H9 (cell line): Measurements from ENCODE around the gene VSTM4. TPM values are rescaled to one million over a fixed set of nuclear protein-coding genes. Genes with fewer than 3 reads are reported as not detected.

Experiments used
- DNase-seq: peaks from one replicate; pipeline ENCODE4 v3.0.0-alpha.2; 2017
- H2AFZ ChIP-seq: one replicate; pipeline ENCODE4 v1.6.1; 2013; ENCODE audit warnings: mild to moderate bottlenecking, low read length, control low read depth, moderate library complexity
- H2AK5ac ChIP-seq: 2 replicates; pipeline ENCODE4 v1.6.1; 2013; ENCODE audit warnings: low read length, control low read depth, mixed read lengths; ENCODE audit not compliant: insufficient read length
- H2BK120ac ChIP-seq: one replicate; pipeline ENCODE4 v1.6.1; 2013; ENCODE audit warnings: low read depth, mild to moderate bottlenecking, low read length, control low read depth, inconsistent platforms; ENCODE audit not compliant: poor library complexity, severe bottlenecking
- H2BK12ac ChIP-seq: 2 replicates; pipeline ENCODE4 v1.6.1; 2013; ENCODE audit warnings: low read length, control low read depth, mixed read lengths, low read depth; ENCODE audit not compliant: insufficient read length
- H2BK15ac ChIP-seq: 2 replicates; pipeline ENCODE4 v1.6.1; 2013; ENCODE audit warnings: low read depth, low read length, control low read depth
- H2BK20ac ChIP-seq: one replicate; pipeline ENCODE4 v1.6.1; 2013; ENCODE audit warnings: low read depth, mild to moderate bottlenecking, low read length, control low read depth, inconsistent platforms; ENCODE audit not compliant: poor library complexity, severe bottlenecking
- H2BK5ac ChIP-seq: 2 replicates; pipeline ENCODE4 v1.6.1; 2013; ENCODE audit warnings: low read length, control low read depth, mixed read lengths; ENCODE audit not compliant: insufficient read length
- H3K14ac ChIP-seq: 2 replicates; pipeline ENCODE4 v1.6.1; 2013; ENCODE audit warnings: low read length, control low read depth; ENCODE audit not compliant: insufficient read depth
- H3K18ac ChIP-seq: 2 replicates; pipeline ENCODE4 v1.6.1; 2013; ENCODE audit warnings: low read depth, mild to moderate bottlenecking, mixed read lengths, low read length, control low read depth; ENCODE audit not compliant: insufficient read length
- H3K23ac ChIP-seq: 2 replicates; pipeline ENCODE4 v1.6.1; 2013; ENCODE audit warnings: low read length, control low read depth, mixed read lengths, low read depth; ENCODE audit not compliant: insufficient read length
- H3K23me2 ChIP-seq: 2 replicates; pipeline ENCODE4 v1.6.1; 2013; ENCODE audit warnings: low read depth, mild to moderate bottlenecking, mixed read lengths, low read length, control low read depth; ENCODE audit not compliant: insufficient read length, poor library complexity, severe bottlenecking
- H3K27ac ChIP-seq: 2 replicates; pipeline ENCODE4 v1.5.1; 2013; ENCODE audit warnings: low read length, control low read depth, mixed read lengths, low read depth; ENCODE audit not compliant: insufficient read length
- H3K27me3 ChIP-seq: 2 replicates; pipeline ENCODE4 v1.6.1; 2013; ENCODE audit warnings: low read length, control low read depth, inconsistent platforms; ENCODE audit not compliant: insufficient read depth
- H3K4ac ChIP-seq: 2 replicates; pipeline ENCODE4 v1.6.1; 2013; ENCODE audit warnings: low read depth, mild to moderate bottlenecking, control low read depth, inconsistent platforms, low read length, moderate library complexity
- H3K4me1 ChIP-seq: 2 replicates; pipeline ENCODE4 v1.6.1; 2013; ENCODE audit warnings: low read length, control low read depth, inconsistent platforms; ENCODE audit not compliant: insufficient read depth
- H3K4me2 ChIP-seq: 2 replicates; pipeline ENCODE4 v1.6.1; 2013; ENCODE audit warnings: low read length, control low read depth, mixed read lengths; ENCODE audit not compliant: insufficient read length, insufficient read depth
- H3K56ac ChIP-seq: 2 replicates; pipeline ENCODE4 v1.6.1; 2013; ENCODE audit warnings: low read depth, mild to moderate bottlenecking, mixed read lengths, low read length, control low read depth; ENCODE audit not compliant: insufficient read length
- H3K79me1 ChIP-seq: 2 replicates; pipeline ENCODE4 v1.6.1; 2013; ENCODE audit warnings: low read depth, mild to moderate bottlenecking, moderate library complexity, low read length, control low read depth, inconsistent platforms; ENCODE audit not compliant: insufficient read depth, poor library complexity, severe bottlenecking
- H3K79me2 ChIP-seq: 2 replicates; pipeline ENCODE4 v1.6.1; 2013; ENCODE audit warnings: low read length, control low read depth, inconsistent platforms; ENCODE audit not compliant: insufficient read depth
- H3K9ac ChIP-seq: 2 replicates; pipeline ENCODE4 v1.6.1; 2013; ENCODE audit warnings: low read length, control low read depth, mixed read lengths; ENCODE audit not compliant: insufficient read length; ENCODE audit errors: extremely low read depth
- H3K9me3 ChIP-seq: one replicate; pipeline ENCODE4 v1.6.1; 2013; ENCODE audit warnings: low read depth, low read length, inconsistent platforms; ENCODE audit not compliant: control insufficient read depth
- H3T11ph ChIP-seq: one replicate; pipeline ENCODE4 v1.6.1; 2013; ENCODE audit warnings: mild to moderate bottlenecking, low read length, control low read depth, inconsistent platforms
- H4K20me1 ChIP-seq: one replicate; pipeline ENCODE4 v1.6.1; 2013; ENCODE audit not compliant: control insufficient read depth, insufficient read length, insufficient read depth
- H4K5ac ChIP-seq: 2 replicates; pipeline ENCODE4 v1.6.1; 2013; ENCODE audit warnings: low read depth, mild to moderate bottlenecking, mixed read lengths, low read length, control low read depth; ENCODE audit not compliant: insufficient read length
- H4K8ac ChIP-seq: replicated peaks from 2 replicates; pipeline ENCODE4 v1.6.1; 2013; ENCODE audit warnings: low read length, control low read depth, mixed read lengths, low read depth; ENCODE audit not compliant: insufficient read length
- H4K91ac ChIP-seq: 2 replicates; pipeline ENCODE4 v1.6.1; 2013; ENCODE audit warnings: low read depth, mild to moderate bottlenecking, moderate library complexity, mixed read lengths, low read length, control low read depth; ENCODE audit not compliant: insufficient read length
- H3K27ac Mint-ChIP-seq, 3 experiments: 2 replicates in 2 of 3; 3 replicates in 1 of 3; pipeline ENCODE4 v1.8.0; 2020 to 2021; ENCODE audit warnings: mixed read lengths in 3 of 3, mild to moderate bottlenecking in 1 of 3, moderate library complexity in 1 of 3
- H3K27me3 Mint-ChIP-seq: 2 replicates; pipeline ENCODE4 v1.8.0; 2021; ENCODE audit warnings: low read depth, mild to moderate bottlenecking, moderate library complexity, mixed read lengths
- H3K36me3 Mint-ChIP-seq, 3 experiments: 2 replicates in 2 of 3; 3 replicates in 1 of 3; pipeline ENCODE4 v1.8.0; 2020 to 2021; ENCODE audit warnings: low read depth in 3 of 3, mixed read lengths in 3 of 3; ENCODE audit not compliant: insufficient read depth in 1 of 3
- H3K4me1 Mint-ChIP-seq, 2 experiments: 2 replicates each; pipeline ENCODE4 v1.8.0; 2020; ENCODE audit warnings: mixed read lengths in 2 of 2
- H3K4me3 Mint-ChIP-seq, 2 experiments: 2 replicates in 1 of 2; 3 replicates in 1 of 2; pipeline ENCODE4 v1.8.0; 2020 to 2021; ENCODE audit warnings: mild to moderate bottlenecking in 2 of 2, mixed read lengths in 2 of 2, moderate library complexity in 1 of 2
- H3K9me3 Mint-ChIP-seq, 2 experiments: 2 replicates in 1 of 2; 3 replicates in 1 of 2; pipeline ENCODE4 v1.8.0; 2020; ENCODE audit warnings: mild to moderate bottlenecking in 2 of 2, mixed read lengths in 2 of 2, moderate library complexity in 1 of 2
- CTCF ChIP-seq: fragments of 200-600 bp; sonication (generic); conservative IDR thresholded peaks from 3 replicates; pipeline ENCODE4 v1.8.0; 2021; ENCODE audit warnings: antibody characterized with exemption, mild to moderate bottlenecking
- WGBS: extraction: QIAGEN DNeasy Blood & Tissue Kit; methylation state at CpG from one replicate; pipeline ENCODE4 v1.1.7; 2013; ENCODE audit warnings: missing lambda C conversion rate, low lambda C conversion rate, mixed read lengths; ENCODE audit not compliant: insufficient read length; ENCODE audit errors: extremely low coverage; 5-methylcytosine and 5-hydroxymethylcytosine counted together
- total RNA-seq: library from RNA; stranded (reverse); gene quantifications from 2 replicates; pipeline ENCODE4 v1.2.1, GENCODE V29; 2021

VSTM4 gene
- total RNA-seq, 1 experiment from 2014 or later: 0.44 TPM

- Histone ChIP-seq H3K4me2 (no peak within 1 kb of the TSS), H3T11ph (no peak within 1 kb of the TSS), H3K79me2 (no peaks in the 10 kb centered on the region), H4K5ac (no peak within 1 kb of the TSS), H4K8ac (no peak within 1 kb of the TSS), H3K27me3 (no peaks in the 10 kb centered on the region), H2BK12ac (no peak within 1 kb of the TSS), H3K56ac (no peak within 1 kb of the TSS), H3K79me1 (no peaks in the 10 kb centered on the region), H3K23me2 (no peaks in the 10 kb centered on the region), H3K9me3 (no peaks in the 10 kb centered on the region), H3K23ac (no peak within 1 kb of the TSS), H3K18ac (no peak within 1 kb of the TSS), H3K9ac (no peak within 1 kb of the TSS), H4K91ac (no peak within 1 kb of the TSS), H2BK5ac (no peak within 1 kb of the TSS), H2AFZ (no peak within 1 kb of the TSS), H2BK120ac (no peak within 1 kb of the TSS), H3K4me1 (no peaks in the 10 kb centered on the region; the same call in 1 of the 2 replicates), H3K4ac (no peak within 1 kb of the TSS), H2BK15ac (no peak within 1 kb of the TSS), H2AK5ac (no peak within 1 kb of the TSS), H3K27ac (no peak within 1 kb of the TSS), H4K20me1 (no peaks in the 10 kb centered on the region), H2BK20ac (no peak within 1 kb of the TSS), H3K14ac (no peak within 1 kb of the TSS)
- peaks cover 5 to 7% of the 10 kb centered on the region in 2 experiments; a peak in 3 of 4 replicates for H3K4me1 Mint-ChIP-seq
- H3K36me3 Mint-ChIP-seq: no peaks in the 10 kb centered on the region; a peak in 1 of 7 replicates
- H3K27ac Mint-ChIP-seq: no peak within 1 kb of the TSS
- H3K4me3 Mint-ChIP-seq: no peak within 1 kb of the TSS
- no CpG with 5 or more reads among the region's 5 CpGs for WGBS
- peaks cover 0 to 2% of the 10 kb centered on the region in 2 experiments; a peak in 3 of 5 replicates for H3K9me3 Mint-ChIP-seq
- no peak for DNase-seq
- no peak for TF ChIP-seq CTCF
- peaks cover 8% of the 10 kb centered on the region for H3K27me3 Mint-ChIP-seq
Measured at GRCh38 chr10:49133706-49134248, 18.5 kb upstream of the VSTM4 start, which contains the start of gene FAM170B. FAM170B (minus strand) TSS chr10:49134021; CDS start chr10:49133918, 103 bp downstream.
